ENCODE results near the gene KRTAP19-4. TPM values are rescaled to one million over a fixed set of nuclear protein-coding genes. Genes with fewer than 3 reads are reported as not detected.

The KRTAP19-4 gene
- polyA plus RNA-seq, 3 donors, result not detected

Other genes starting within 250 kb of the KRTAP19-4 start
- not detected for gene KRTAP24-1, start 214.2 kb downstream of the KRTAP19-4 start, polyA plus RNA-seq (ENCODE audit: insufficient read length in 3 of 3)
- gene KRTAP25-1, start 207.7 kb downstream of the KRTAP19-4 start, polyA plus RNA-seq (ENCODE audit: insufficient read length in 3 of 3), result not detected
- gene KRTAP26-1, start 176.8 kb downstream of the KRTAP19-4 start, polyA plus RNA-seq (ENCODE audit: insufficient read length in 3 of 3), result not detected
- not detected for gene KRTAP27-1, start 159.5 kb downstream of the KRTAP19-4 start, polyA plus RNA-seq (ENCODE audit: insufficient read length in 3 of 3)
- not detected for gene KRTAP23-1, start 148.6 kb downstream of the KRTAP19-4 start, polyA plus RNA-seq (ENCODE audit: insufficient read length in 3 of 3)
- not detected for gene KRTAP13-2, start 124.9 kb downstream of the KRTAP19-4 start, polyA plus RNA-seq (ENCODE audit: insufficient read length in 3 of 3)
- not detected for gene KRTAP13-1, start 101.1 kb downstream of the KRTAP19-4 start, polyA plus RNA-seq (ENCODE audit: insufficient read length in 3 of 3)
- gene KRTAP13-3, start 71.2 kb downstream of the KRTAP19-4 start, polyA plus RNA-seq (ENCODE audit: insufficient read length in 3 of 3), result not detected
- not detected for gene KRTAP13-4, start 66.9 kb downstream of the KRTAP19-4 start, polyA plus RNA-seq (ENCODE audit: insufficient read length in 3 of 3)
- gene KRTAP15-1, start 56.9 kb downstream of the KRTAP19-4 start, polyA plus RNA-seq (ENCODE audit: insufficient read length in 3 of 3), result not detected
- gene KRTAP19-1, start 16.8 kb downstream of the KRTAP19-4 start, polyA plus RNA-seq (ENCODE audit: insufficient read length in 3 of 3), result not detected
- gene KRTAP19-2, start 9.7 kb downstream of the KRTAP19-4 start, polyA plus RNA-seq (ENCODE audit: insufficient read length in 3 of 3), result not detected
- gene KRTAP19-3, start 5.2 kb downstream of the KRTAP19-4 start, polyA plus RNA-seq (ENCODE audit: insufficient read length in 3 of 3), result not detected
- gene KRTAP19-5, start 5.0 kb upstream of the KRTAP19-4 start, polyA plus RNA-seq (ENCODE audit: insufficient read length in 3 of 3), result not detected
- not detected for gene KRTAP19-6, start 44.7 kb upstream of the KRTAP19-4 start, polyA plus RNA-seq (ENCODE audit: insufficient read length in 3 of 3)
- gene KRTAP19-7, start 64.1 kb upstream of the KRTAP19-4 start, polyA plus RNA-seq (ENCODE audit: insufficient read length in 3 of 3), result not detected
- not detected for gene KRTAP22-2, start 93.2 kb upstream of the KRTAP19-4 start, polyA plus RNA-seq (ENCODE audit: insufficient read length in 3 of 3)
- not detected for gene KRTAP6-3, start 95.3 kb upstream of the KRTAP19-4 start, polyA plus RNA-seq (ENCODE audit: insufficient read length in 3 of 3)
- gene KRTAP6-2, start 101.7 kb upstream of the KRTAP19-4 start, polyA plus RNA-seq (ENCODE audit: insufficient read length in 3 of 3), result not detected
- not detected for gene KRTAP22-1, start 103.9 kb upstream of the KRTAP19-4 start, polyA plus RNA-seq (ENCODE audit: insufficient read length in 3 of 3)
- gene KRTAP6-1, start 116.8 kb upstream of the KRTAP19-4 start, polyA plus RNA-seq (ENCODE audit: insufficient read length in 3 of 3), result not detected
- not detected for gene KRTAP20-1, start 119.3 kb upstream of the KRTAP19-4 start, polyA plus RNA-seq (ENCODE audit: insufficient read length in 3 of 3)
- gene KRTAP20-4, start 123.5 kb upstream of the KRTAP19-4 start, polyA plus RNA-seq (ENCODE audit: insufficient read length in 3 of 3), result not detected
- gene KRTAP20-2, start 138.0 kb upstream of the KRTAP19-4 start, polyA plus RNA-seq (ENCODE audit: insufficient read length in 3 of 3), result not detected
- gene KRTAP20-3, start 145.7 kb upstream of the KRTAP19-4 start, polyA plus RNA-seq (ENCODE audit: insufficient read length in 3 of 3), result not detected
- gene KRTAP21-3, start 221.6 kb upstream of the KRTAP19-4 start, polyA plus RNA-seq (ENCODE audit: insufficient read length in 3 of 3), result not detected

All from renal pelvis (tissue), 3 donors.